ENCODE measurements around the gene CACNB4. TPM values are rescaled to one million over a fixed set of nuclear protein-coding genes. Genes with fewer than 3 reads are reported as not detected.

Gene CACNB4
- total and polyA plus RNA-seq, 9 of the 15 experiments (the other 6 are each of a cell fraction or from before 2014, with no cell fraction given), result 0.01 to 0.20 (median 0.04) TPM; not detected in 1

GRCh38 chr2:151833984-151834383, 264.9 kb downstream of the CACNB4 start (continued):
- TF ChIP-seq ZNF407 (IDR thresholded peaks at IDR 0.05; ENCODE audit: low read depth) (no peak), MAZ (CRISPR knock-in tag; conservative IDR thresholded peaks at IDR 0.05 in 1 of 2, IDR thresholded peaks at IDR 0.05 in 1 of 2) (no peak), OTX1 (CRISPR knock-in tag; IDR thresholded peaks at IDR 0.05) (no peak), ZBTB43 (CRISPR knock-in tag; IDR thresholded peaks at IDR 0.05) (no peak), KLF1 (tag; IDR thresholded peaks at IDR 0.05) (no peak), TCF7 (IDR thresholded peaks at IDR 0.05; ENCODE audit: borderline replicate concordance) (no peak)
- TF ChIP-seq, protein P1, sequence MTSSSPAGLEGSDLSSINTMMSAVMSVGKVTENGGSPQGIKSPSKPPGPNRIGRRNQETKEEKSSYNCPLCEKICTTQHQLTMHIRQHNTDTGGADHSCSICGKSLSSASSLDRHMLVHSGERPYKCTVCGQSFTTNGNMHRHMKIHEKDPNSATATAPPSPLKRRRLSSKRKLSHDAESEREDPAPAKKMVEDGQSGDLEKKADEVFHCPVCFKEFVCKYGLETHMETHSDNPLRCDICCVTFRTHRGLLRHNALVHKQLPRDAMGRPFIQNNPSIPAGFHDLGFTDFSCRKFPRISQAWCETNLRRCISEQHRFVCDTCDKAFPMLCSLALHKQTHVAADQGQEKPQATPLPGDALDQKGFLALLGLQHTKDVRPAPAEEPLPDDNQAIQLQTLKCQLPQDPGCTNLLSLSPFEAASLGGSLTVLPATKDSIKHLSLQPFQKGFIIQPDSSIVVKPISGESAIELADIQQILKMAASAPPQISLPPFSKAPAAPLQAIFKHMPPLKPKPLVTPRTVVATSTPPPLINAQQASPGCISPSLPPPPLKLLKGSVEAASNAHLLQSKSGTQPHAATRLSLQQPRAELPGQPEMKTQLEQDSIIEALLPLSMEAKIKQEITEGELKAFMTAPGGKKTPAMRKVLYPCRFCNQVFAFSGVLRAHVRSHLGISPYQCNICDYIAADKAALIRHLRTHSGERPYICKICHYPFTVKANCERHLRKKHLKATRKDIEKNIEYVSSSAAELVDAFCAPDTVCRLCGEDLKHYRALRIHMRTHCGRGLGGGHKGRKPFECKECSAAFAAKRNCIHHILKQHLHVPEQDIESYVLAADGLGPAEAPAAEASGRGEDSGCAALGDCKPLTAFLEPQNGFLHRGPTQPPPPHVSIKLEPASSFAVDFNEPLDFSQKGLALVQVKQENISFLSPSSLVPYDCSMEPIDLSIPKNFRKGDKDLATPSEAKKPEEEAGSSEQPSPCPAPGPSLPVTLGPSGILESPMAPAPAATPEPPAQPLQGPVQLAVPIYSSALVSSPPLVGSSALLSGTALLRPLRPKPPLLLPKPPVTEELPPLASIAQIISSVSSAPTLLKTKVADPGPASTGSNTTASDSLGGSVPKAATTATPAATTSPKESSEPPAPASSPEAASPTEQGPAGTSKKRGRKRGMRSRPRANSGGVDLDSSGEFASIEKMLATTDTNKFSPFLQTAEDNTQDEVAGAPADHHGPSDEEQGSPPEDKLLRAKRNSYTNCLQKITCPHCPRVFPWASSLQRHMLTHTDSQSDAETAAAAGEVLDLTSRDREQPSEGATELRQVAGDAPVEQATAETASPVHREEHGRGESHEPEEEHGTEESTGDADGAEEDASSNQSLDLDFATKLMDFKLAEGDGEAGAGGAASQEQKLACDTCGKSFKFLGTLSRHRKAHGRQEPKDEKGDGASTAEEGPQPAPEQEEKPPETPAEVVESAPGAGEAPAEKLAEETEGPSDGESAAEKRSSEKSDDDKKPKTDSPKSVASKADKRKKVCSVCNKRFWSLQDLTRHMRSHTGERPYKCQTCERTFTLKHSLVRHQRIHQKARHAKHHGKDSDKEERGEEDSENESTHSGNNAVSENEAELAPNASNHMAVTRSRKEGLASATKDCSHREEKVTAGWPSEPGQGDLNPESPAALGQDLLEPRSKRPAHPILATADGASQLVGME (CRISPR knock-in tag; IDR thresholded peaks at IDR 0.05), result no peak

Data from K562 (cell line).